ENCODE results near the gene PIP5K1B. TPM values are rescaled to one million over a fixed set of nuclear protein-coding genes. Genes with fewer than 3 reads are reported as not detected.

Gene PIP5K1B
- polyA plus RNA-seq, 2 donors = 0.14 to 0.35 TPM

GRCh38 chr9:68819065-68819464 is 114.0 kb downstream of the PIP5K1B start:
- Histone ChIP-seq H3K9me3 (ENCODE audit: control insufficient read depth in 2 of 2, insufficient read depth in 1 of 2, low read depth in 1 of 2, low read length in 1 of 2) (no peaks in the 10 kb centered on the region), H3K4me3 (ENCODE audit: low read depth in 1 of 2, low read length in 2 of 2) (no peak overlapping the region), H3K27ac (ENCODE audit: low read depth in 2 of 2, low read length in 1 of 2) (no peak overlapping the region), H3K4me1 (ENCODE audit: control insufficient read depth in 2 of 2, insufficient read depth in 2 of 2, low read length in 1 of 2) (no peaks in the 10 kb centered on the region), H3K27me3 (ENCODE audit: control insufficient read depth in 1 of 2, insufficient read depth in 2 of 2, low read length in 2 of 2) (no peaks in the 10 kb centered on the region), H3K36me3 (ENCODE audit: control insufficient read depth in 2 of 2, insufficient read depth in 2 of 2, low read length in 1 of 2) (no peaks in the 10 kb centered on the region)
- WGBS, 2 donors = 92 to 99% methylated on average over 2 of the region's 2 CpGs

GRCh38 chr9:68821911-68822310 is 116.9 kb downstream of the PIP5K1B start:
- Histone ChIP-seq H3K9me3 (ENCODE audit: control insufficient read depth in 2 of 2, insufficient read depth in 1 of 2, low read depth in 1 of 2, low read length in 1 of 2) (no peaks in the 10 kb centered on the region), H3K36me3 (ENCODE audit: control insufficient read depth in 2 of 2, insufficient read depth in 2 of 2, low read length in 1 of 2) (no peaks in the 10 kb centered on the region), H3K27ac (ENCODE audit: low read depth in 2 of 2, low read length in 1 of 2) (no peak overlapping the region), H3K4me3 (ENCODE audit: low read depth in 1 of 2, low read length in 2 of 2) (no peak overlapping the region), H3K4me1 (ENCODE audit: control insufficient read depth in 2 of 2, insufficient read depth in 2 of 2, low read length in 1 of 2) (no peaks in the 10 kb centered on the region), H3K27me3 (ENCODE audit: control insufficient read depth in 1 of 2, insufficient read depth in 2 of 2, low read length in 2 of 2) (no peaks in the 10 kb centered on the region)
- WGBS, 2 donors = 66 to 82% methylated on average over 2 of the region's 2 CpGs

GRCh38 chr9:68822596-68823165 is 117.6 kb downstream of the PIP5K1B start:
- 52 to 64% methylated on average over 6 of the region's 6 CpGs for WGBS, 2 donors
- no peak overlapping the region for H3K4me3 ChIP-seq (ENCODE audit: low read depth in 1 of 2, low read length in 2 of 2)
- no peaks in the 10 kb centered on the region for H3K9me3 ChIP-seq (ENCODE audit: control insufficient read depth in 2 of 2, insufficient read depth in 1 of 2, low read depth in 1 of 2, low read length in 1 of 2)
- H3K27ac ChIP-seq (ENCODE audit: low read depth in 2 of 2, low read length in 1 of 2) = no peak overlapping the region
- H3K4me1 ChIP-seq (ENCODE audit: control insufficient read depth in 2 of 2, insufficient read depth in 2 of 2, low read length in 1 of 2) = no peaks in the 10 kb centered on the region
- H3K36me3 ChIP-seq (ENCODE audit: control insufficient read depth in 2 of 2, insufficient read depth in 2 of 2, low read length in 1 of 2) = no peaks in the 10 kb centered on the region
- no peaks in the 10 kb centered on the region for H3K27me3 ChIP-seq (ENCODE audit: control insufficient read depth in 1 of 2, insufficient read depth in 2 of 2, low read length in 2 of 2)

- Histone ChIP-seq H3K36me3 (ENCODE audit: control insufficient read depth in 2 of 2, insufficient read depth in 2 of 2, low read length in 1 of 2) (no peaks in the 10 kb centered on the region), H3K27me3 (ENCODE audit: control insufficient read depth in 1 of 2, insufficient read depth in 2 of 2, low read length in 2 of 2) (no peaks in the 10 kb centered on the region), H3K4me3 (ENCODE audit: low read depth in 1 of 2, low read length in 2 of 2) (no peak overlapping the region), H3K9me3 (ENCODE audit: control insufficient read depth in 2 of 2, insufficient read depth in 1 of 2, low read depth in 1 of 2, low read length in 1 of 2) (no peaks in the 10 kb centered on the region), H3K4me1 (ENCODE audit: control insufficient read depth in 2 of 2, insufficient read depth in 2 of 2, low read length in 1 of 2) (no peaks in the 10 kb centered on the region), H3K27ac (ENCODE audit: low read depth in 2 of 2, low read length in 1 of 2) (no peak overlapping the region)
- WGBS, 2 donors = 38 to 50% methylated on average over 9 of the region's 9 CpGs
These were observed 120.9 kb downstream of the PIP5K1B start for GRCh38 chr9:68825762-68826472.

DNA sequence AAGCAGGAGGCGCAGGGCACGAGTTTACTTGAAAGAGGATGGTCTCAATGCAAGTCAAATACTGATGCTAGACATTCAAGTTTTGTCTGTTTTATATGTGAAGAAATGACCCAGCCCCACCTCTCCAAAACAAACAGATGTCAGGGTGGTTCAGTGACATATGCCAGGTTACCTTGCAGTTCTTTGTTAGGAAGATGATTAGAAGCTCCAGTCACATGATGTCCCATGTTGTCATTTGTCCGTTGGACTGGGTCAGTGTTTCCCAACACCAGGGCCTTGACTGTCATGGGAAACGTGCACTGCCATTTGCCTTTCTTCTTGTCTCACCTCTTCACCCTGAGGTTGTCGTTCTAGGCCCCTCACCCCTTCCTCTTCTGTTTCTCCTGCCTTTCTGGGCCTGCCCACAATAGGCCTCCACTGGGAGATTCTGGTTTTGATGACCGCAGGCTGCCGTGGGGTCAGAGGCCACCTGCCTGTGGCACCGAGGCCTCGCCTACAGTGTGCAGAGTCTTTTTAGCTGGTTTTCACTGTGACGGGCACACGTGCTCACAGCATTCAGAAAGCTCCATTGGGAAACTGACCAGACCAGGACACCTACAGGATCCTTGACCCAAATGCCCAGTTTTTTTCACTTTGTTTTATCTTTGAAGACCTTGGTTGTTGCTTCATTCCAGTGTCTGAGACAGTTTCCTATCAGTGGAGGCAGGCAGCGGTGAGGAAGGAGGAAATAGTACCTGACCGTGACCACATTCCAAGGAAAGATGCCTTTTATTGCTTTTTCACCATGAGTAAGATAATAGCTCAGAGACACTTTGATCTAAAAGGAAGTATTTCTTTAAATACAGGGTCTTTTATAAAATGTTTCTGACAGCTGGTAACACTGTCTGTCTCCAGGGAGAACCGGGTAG is 123.1 kb downstream of the PIP5K1B start:
- WGBS, 2 donors = 86 to 89% methylated on average over 14 of the region's 14 CpGs
- Histone ChIP-seq H3K4me3 (ENCODE audit: low read depth in 1 of 2, low read length in 2 of 2) (no peak overlapping the region), H3K36me3 (ENCODE audit: control insufficient read depth in 2 of 2, insufficient read depth in 2 of 2, low read length in 1 of 2) (no peaks in the 10 kb centered on the region), H3K9me3 (ENCODE audit: control insufficient read depth in 2 of 2, insufficient read depth in 1 of 2, low read depth in 1 of 2, low read length in 1 of 2) (no peaks in the 10 kb centered on the region), H3K27ac (ENCODE audit: low read depth in 2 of 2, low read length in 1 of 2) (no peak overlapping the region), H3K27me3 (ENCODE audit: control insufficient read depth in 1 of 2, insufficient read depth in 2 of 2, low read length in 2 of 2) (no peaks in the 10 kb centered on the region), H3K4me1 (ENCODE audit: control insufficient read depth in 2 of 2, insufficient read depth in 2 of 2, low read length in 1 of 2) (no peaks in the 10 kb centered on the region)

DNA sequence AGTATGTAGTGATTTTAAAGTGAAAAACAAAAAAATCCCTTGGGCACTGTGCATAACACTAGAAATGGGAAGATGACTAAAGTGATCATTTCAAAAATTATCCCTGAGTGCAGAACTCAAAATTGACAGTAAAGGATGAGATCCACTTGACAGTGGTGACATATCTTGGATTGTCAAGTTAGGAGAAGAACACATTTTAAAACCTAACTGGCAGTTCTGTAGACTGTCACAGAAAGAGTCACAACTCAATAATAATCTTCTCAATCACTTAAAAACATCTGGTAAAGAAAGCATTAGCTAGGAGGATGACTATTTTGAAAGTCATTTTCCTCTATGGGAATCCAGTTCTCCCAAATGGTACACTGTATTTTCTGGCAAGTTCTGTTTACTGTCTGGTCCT is 127.1 kb downstream of the PIP5K1B start:
- no peaks in the 10 kb centered on the region for H3K36me3 ChIP-seq (ENCODE audit: control insufficient read depth in 2 of 2, insufficient read depth in 2 of 2, low read length in 1 of 2)
- no peaks in the 10 kb centered on the region for H3K27me3 ChIP-seq (ENCODE audit: control insufficient read depth in 1 of 2, insufficient read depth in 2 of 2, low read length in 2 of 2)
- H3K27ac ChIP-seq (ENCODE audit: low read depth in 2 of 2, low read length in 1 of 2) = no peak overlapping the region
- H3K9me3 ChIP-seq (ENCODE audit: control insufficient read depth in 2 of 2, insufficient read depth in 1 of 2, low read depth in 1 of 2, low read length in 1 of 2) = no peaks in the 10 kb centered on the region
- no peaks in the 10 kb centered on the region for H3K4me1 ChIP-seq (ENCODE audit: control insufficient read depth in 2 of 2, insufficient read depth in 2 of 2, low read length in 1 of 2)
- no peak overlapping the region for H3K4me3 ChIP-seq (ENCODE audit: low read depth in 1 of 2, low read length in 2 of 2)

DNA sequence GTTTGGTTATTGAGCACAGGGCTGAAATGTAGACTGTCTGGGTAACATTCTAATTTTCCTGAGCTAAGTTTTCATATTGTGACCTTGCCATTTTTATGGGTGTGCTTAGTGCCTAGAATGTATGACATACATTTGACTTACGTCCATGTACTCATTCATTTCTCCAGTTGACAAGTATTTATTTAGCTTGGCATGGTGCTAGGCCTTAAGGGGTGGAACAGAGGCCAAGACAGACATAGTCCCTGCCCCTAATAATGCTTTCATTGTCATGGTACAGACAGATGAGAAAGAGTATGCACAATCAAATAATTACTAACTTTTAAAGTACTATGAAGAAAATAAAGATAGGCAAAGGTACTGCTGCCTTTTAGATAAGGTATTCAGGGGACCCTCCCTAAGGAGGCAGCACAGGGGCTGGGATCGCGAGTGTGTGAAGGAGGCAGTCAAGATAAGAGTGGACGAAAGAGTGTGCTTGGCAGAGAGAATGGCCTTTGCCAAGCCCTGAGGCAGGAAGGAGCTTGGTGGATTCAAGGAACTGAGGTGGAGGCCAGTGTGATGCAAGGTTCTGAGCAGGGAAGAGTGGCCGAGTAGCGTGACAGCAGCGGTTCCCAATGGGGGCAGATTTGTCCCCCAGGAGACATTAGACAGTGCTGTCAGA is 128.0 kb downstream of the PIP5K1B start:
- no peak overlapping the region for H3K4me3 ChIP-seq (ENCODE audit: low read depth in 1 of 2, low read length in 2 of 2)
- no peak overlapping the region for H3K27ac ChIP-seq (ENCODE audit: low read depth in 2 of 2, low read length in 1 of 2)
- no peaks in the 10 kb centered on the region for H3K27me3 ChIP-seq (ENCODE audit: control insufficient read depth in 1 of 2, insufficient read depth in 2 of 2, low read length in 2 of 2)
- H3K9me3 ChIP-seq (ENCODE audit: control insufficient read depth in 2 of 2, insufficient read depth in 1 of 2, low read depth in 1 of 2, low read length in 1 of 2) = no peaks in the 10 kb centered on the region
- H3K4me1 ChIP-seq (ENCODE audit: control insufficient read depth in 2 of 2, insufficient read depth in 2 of 2, low read length in 1 of 2) = no peaks in the 10 kb centered on the region
- no peaks in the 10 kb centered on the region for H3K36me3 ChIP-seq (ENCODE audit: control insufficient read depth in 2 of 2, insufficient read depth in 2 of 2, low read length in 1 of 2)
- 64 to 69% methylated on average over 7 of the region's 7 CpGs for WGBS, 2 donors

DNA sequence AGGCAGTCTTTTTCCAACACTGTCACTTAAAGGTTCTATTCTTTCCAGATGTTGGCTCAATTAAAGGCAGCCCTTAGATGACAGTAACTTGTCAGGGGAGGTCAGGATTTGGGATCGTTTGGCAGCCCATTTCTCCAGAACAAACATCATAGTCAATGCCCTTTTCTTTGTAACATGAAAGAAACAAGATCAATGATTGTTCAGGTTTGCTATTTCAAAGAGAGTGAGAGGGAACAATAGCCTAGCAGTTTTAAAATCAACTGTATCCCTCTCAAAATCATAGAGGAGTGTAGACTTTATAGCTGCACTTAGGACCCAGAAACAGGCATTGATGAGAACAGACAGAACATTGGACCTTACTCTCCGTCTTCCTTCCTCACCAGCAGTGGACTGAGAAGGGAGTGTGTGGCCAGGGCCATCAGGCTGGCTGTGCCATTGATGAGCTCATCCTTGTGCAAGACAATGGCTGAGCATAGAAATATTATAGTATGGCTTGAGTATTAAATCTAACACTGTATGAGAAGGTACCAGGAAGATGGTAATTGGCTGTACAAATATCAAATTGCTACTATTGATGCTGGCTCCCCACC is 130.0 kb downstream of the PIP5K1B start:
- no peaks in the 10 kb centered on the region for H3K36me3 ChIP-seq (ENCODE audit: control insufficient read depth in 2 of 2, insufficient read depth in 2 of 2, low read length in 1 of 2)
- no peaks in the 10 kb centered on the region for H3K27me3 ChIP-seq (ENCODE audit: control insufficient read depth in 1 of 2, insufficient read depth in 2 of 2, low read length in 2 of 2)
- no peaks in the 10 kb centered on the region for H3K4me1 ChIP-seq (ENCODE audit: control insufficient read depth in 2 of 2, insufficient read depth in 2 of 2, low read length in 1 of 2)
- no peak overlapping the region for H3K27ac ChIP-seq (ENCODE audit: low read depth in 2 of 2, low read length in 1 of 2)
- no peaks in the 10 kb centered on the region for H3K9me3 ChIP-seq (ENCODE audit: control insufficient read depth in 2 of 2, insufficient read depth in 1 of 2, low read depth in 1 of 2, low read length in 1 of 2)
- 54 to 67% methylated on average over 2 of the region's 2 CpGs for WGBS, 2 donors
- no peak overlapping the region for H3K4me3 ChIP-seq (ENCODE audit: low read depth in 1 of 2, low read length in 2 of 2)

DNA sequence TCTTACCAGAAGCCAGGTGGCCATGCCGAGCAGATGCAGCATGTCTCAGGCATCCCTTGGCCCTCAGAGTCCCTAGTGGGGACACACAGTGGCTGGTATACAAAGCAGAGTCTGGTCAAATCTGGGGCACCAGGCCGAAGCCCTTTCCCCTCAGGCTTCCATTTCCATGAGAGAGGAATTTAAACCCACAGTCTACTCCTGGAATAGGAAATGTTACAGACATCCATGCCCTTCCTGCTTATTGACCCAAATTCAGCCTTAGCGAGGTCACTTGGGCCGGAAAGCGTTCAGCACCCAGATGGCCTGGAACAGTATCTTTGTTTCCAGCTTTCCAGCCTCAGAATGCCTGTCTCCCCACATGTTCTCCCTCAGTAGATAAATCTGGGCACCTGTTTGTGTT is 131.7 kb downstream of the PIP5K1B start:
- Histone ChIP-seq H3K4me1 (ENCODE audit: control insufficient read depth in 2 of 2, insufficient read depth in 2 of 2, low read length in 1 of 2) (no peaks in the 10 kb centered on the region), H3K9me3 (ENCODE audit: control insufficient read depth in 2 of 2, insufficient read depth in 1 of 2, low read depth in 1 of 2, low read length in 1 of 2) (no peaks in the 10 kb centered on the region), H3K36me3 (ENCODE audit: control insufficient read depth in 2 of 2, insufficient read depth in 2 of 2, low read length in 1 of 2) (no peaks in the 10 kb centered on the region), H3K4me3 (ENCODE audit: low read depth in 1 of 2, low read length in 2 of 2) (no peak overlapping the region), H3K27me3 (ENCODE audit: control insufficient read depth in 1 of 2, insufficient read depth in 2 of 2, low read length in 2 of 2) (no peaks in the 10 kb centered on the region), H3K27ac (ENCODE audit: low read depth in 2 of 2, low read length in 1 of 2) (no peak overlapping the region)
- WGBS, 2 donors = 65 to 69% methylated on average over 5 of the region's 5 CpGs

Data from esophagus (tissue), 2 donors.